ENCODE results near the gene HTATSF1.

The HTATSF1 gene

GRCh38 chrX:136497556-136498052 is at the start of gene HTATSF1:
Gene HTATSF1, plus strand, starts transcription at chrX:136497592. Its CDS starts 93 bp downstream, at chrX:136497685.
- DNase-seq, result no peak

GRCh38 chrX:136447968-136448367 is 49.4 kb upstream of the HTATSF1 start:
- DNase-seq, result no peak

GRCh38 chrX:136450050-136450830 is 47.2 kb upstream of the HTATSF1 start:
- DNase-seq, result no peak

GRCh38 chrX:136452614-136453013 is 44.8 kb upstream of the HTATSF1 start:
- DNase-seq, result no peak

- no peak for DNase-seq
These were observed 44.3 kb upstream of the HTATSF1 start for GRCh38 chrX:136453114-136453513.

- no peak for DNase-seq
These were observed 43.6 kb upstream of the HTATSF1 start for GRCh38 chrX:136453771-136454170.

GRCh38 chrX:136456133-136456532 is 41.3 kb upstream of the HTATSF1 start:
- no peak for DNase-seq

GRCh38 chrX:136457303-136457917 is 40.0 kb upstream of the HTATSF1 start:
- DNase-seq, result no peak

- no peak for DNase-seq
These were observed 32.8 kb upstream of the HTATSF1 start for GRCh38 chrX:136464589-136464988.

GRCh38 chrX:136467303-136467702 is 30.1 kb upstream of the HTATSF1 start:
- no peak for DNase-seq

- DNase-seq, result no peak
These were observed 28.8 kb upstream of the HTATSF1 start for GRCh38 chrX:136468391-136469103.

- DNase-seq, result no peak
These were observed 23.7 kb upstream of the HTATSF1 start for GRCh38 chrX:136473663-136474062.

GRCh38 chrX:136475236-136475635 is 22.2 kb upstream of the HTATSF1 start:
- no peak for DNase-seq

GRCh38 chrX:136476501-136476900 is 20.9 kb upstream of the HTATSF1 start:
- DNase-seq, result no peak

GRCh38 chrX:136477026-136477425 is 20.4 kb upstream of the HTATSF1 start:
- DNase-seq, result no peak

GRCh38 chrX:136480383-136480782 is 17.0 kb upstream of the HTATSF1 start:
- no peak for DNase-seq

GRCh38 chrX:136487647-136488046 is 9.7 kb upstream of the HTATSF1 start, which contains the start of gene BRS3:
Gene BRS3, plus strand, starts transcription at chrX:136487947. Its CDS starts 168 bp downstream, at chrX:136488115.
- DNase-seq, result no peak

- DNase-seq, result no peak
These were observed 8.7 kb upstream of the HTATSF1 start for GRCh38 chrX:136488706-136489105.

GRCh38 chrX:136491832-136492231 is 5.6 kb upstream of the HTATSF1 start:
- DNase-seq, result no peak

- DNase-seq, result no peak
These were observed 4.4 kb upstream of the HTATSF1 start for GRCh38 chrX:136493011-136493410.

GRCh38 chrX:136495043-136495442 is 2.3 kb upstream of the HTATSF1 start:
- DNase-seq, result no peak

GRCh38 chrX:136496186-136496763 is 1.1 kb upstream of the HTATSF1 start:
- no peak for DNase-seq

Measured in KG1 (cell line).